NCI-H2107 treated with DMSO at 0.1 percent for 48 hours (cell line): Measurements from ENCODE around the gene C17orf107.

ENCODE experiments used
- DNase-seq: peaks from one replicate; lab custom pipeline; 2025; ENCODE audit not compliant: unreplicated experiment; lab: John Stamatoyannopoulos, UW

C17orf107 gene

DNA sequence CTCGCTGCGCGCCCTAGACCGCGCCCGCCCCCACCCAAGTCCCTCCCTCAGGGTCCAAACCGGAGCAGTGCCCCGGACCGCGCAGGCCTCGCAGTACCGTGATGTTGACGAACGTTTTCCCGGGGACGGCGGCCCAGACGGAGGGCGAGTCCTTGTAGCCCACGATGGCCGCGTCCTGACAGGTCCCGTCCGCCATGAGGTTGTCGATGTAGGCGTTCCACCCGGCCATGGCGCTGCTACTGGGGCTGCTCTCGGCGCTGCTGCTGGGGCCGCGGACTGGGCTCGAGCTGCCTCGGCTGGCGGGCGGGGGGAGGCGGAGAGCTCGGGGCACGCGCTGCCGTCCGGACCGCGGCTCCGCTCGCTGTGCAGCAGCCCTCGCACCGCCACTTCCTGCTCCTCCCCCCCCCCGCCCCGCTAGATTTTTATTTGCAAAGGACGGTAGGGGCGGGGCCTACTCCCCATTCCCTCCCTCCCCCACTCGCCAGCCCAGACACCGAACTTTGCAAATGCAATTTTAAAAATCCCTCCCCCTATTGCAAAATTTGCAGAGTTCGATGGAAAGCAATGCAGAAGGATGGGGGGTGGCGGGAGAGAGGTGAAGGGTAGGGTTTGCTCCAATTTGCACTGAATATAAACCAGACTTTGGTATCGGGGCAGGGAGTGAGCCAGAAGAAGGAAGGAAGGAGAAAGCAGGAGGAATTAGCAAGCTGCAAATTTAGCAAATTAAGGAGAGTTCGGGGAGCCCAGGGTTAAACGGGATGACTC is 49.0 kb downstream of the C17orf107 start, which contains the start of gene PFN1:
Gene PFN1 (minus strand): TSS at position 365 of the 765 bp plus-strand sequence. CDS start 136 bp downstream, at position 229.
- peak; percentile 43 for DNase-seq

DNA sequence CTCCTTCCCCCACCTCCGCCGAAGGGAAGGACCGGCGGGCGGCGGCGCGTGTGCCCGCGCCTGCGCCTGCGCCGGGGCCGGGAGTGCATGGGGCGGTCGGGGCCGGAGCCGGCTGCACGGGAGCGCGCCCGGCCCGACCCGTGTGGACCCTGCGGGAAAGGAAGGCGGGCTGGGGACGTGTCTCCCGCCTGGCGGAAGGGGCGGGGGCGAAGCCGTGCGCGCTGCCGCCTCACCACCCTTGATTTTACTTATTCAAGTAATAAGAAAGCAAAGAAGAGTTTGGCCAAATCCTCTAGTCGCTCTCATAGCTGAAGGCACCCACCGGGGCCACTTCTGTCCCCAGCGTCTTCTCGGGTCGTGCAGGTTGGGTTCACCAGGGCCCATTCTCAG is 49.6 kb downstream of the C17orf107 start:
- DNase-seq, result no peak

- no peak for DNase-seq
These were observed 50.2 kb downstream of the C17orf107 start for GRCh38 chr17:4949321-4950074.

DNA sequence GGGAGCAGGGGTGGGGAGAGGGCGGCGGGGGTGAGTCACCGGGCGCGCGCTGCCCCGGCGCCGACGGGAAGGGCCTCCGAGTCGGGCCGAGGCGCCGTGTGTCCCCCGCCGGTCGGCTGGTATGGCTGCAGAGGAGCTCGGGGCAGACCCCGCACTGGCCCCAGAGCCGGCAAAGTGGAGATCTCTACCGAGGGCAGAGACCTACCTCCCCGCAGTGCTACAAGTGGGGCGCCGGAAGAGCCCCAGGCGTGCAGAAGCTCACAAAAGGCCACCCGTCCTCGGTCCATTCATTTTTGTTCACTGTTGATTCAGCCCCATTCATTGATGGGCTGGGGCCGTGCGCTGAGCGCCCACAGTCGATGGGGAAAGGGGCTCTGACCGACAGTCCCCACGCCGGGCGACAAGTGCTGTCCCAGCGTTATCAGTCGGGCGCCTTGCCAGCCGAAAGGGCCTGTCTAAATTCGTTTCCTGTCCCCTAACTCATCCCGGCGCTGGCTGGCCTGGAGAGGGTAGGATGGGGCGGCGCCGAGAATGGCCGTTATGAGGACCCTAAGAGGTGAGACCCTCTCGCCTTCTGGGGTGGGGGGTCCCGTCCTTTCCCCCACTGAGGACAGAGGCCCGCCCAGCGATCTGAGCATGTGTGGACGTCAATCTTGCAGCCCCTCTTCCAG is 50.9 kb downstream of the C17orf107 start:
- DNase-seq, result no peak

GRCh38 chr17:4950746-4951204 is 51.4 kb downstream of the C17orf107 start, which contains the start of gene ENO3:
Gene ENO3 (plus strand): TSS chr17:4951119. CDS start chr17:4951830, 711 bp downstream.
- DNase-seq, result no peak

GRCh38 chr17:4951486-4951885 is 52.1 kb downstream of the C17orf107 start:
- DNase-seq, result no peak
